Activated CD8-positive, alpha-beta T cell treated with anti-CD3 and anti-CD28 coated beads, Interleukin-2, amount 10 ng/mL, durations not matched to agents 7 days and 5 days (primary cell): Measurements from ENCODE around the gene ADM2. TPM values are rescaled to one million over a fixed set of nuclear protein-coding genes. Genes with fewer than 3 reads are reported as not detected.

Source experiments
- ATAC-seq: fragments of 150-1000 bp; cut with Tn5 transposase; one replicate; pipeline ENCODE4 v1.10.0; 2021; ENCODE audit warnings: moderate library complexity
- CTCF ChIA-PET: fragments of 350-600 bp; sonication (Branson Sonifier 250); formaldehyde crosslinking; loops from one replicate; lab custom pipeline; 2021; ENCODE audit warnings: antibody characterized with exemption; lab: Charles Lee
- POLR2A ChIA-PET: fragments of 350-600 bp; sonication (Branson Sonifier 250); formaldehyde crosslinking; loops from one replicate; lab custom pipeline; 2021; ENCODE audit warnings: antibody characterized with exemption; lab: Charles Lee
- DNase-seq: peaks from one replicate; pipeline ENCODE4 v3.0.0-alpha.2; 2020
- H3K27ac Mint-ChIP-seq: one replicate; pipeline ENCODE4 v1.8.0; 2021; ENCODE audit warnings: mild to moderate bottlenecking, mixed read lengths
- H3K27me3 Mint-ChIP-seq: one replicate; pipeline ENCODE4 v1.8.0; 2021; ENCODE audit warnings: low read depth, mixed read lengths
- H3K36me3 Mint-ChIP-seq: one replicate; pipeline ENCODE4 v1.8.0; 2021; ENCODE audit warnings: low read depth, mixed read lengths
- H3K4me1 Mint-ChIP-seq: one replicate; pipeline ENCODE4 v1.8.0; 2021; ENCODE audit warnings: low read depth, mixed read lengths
- H3K4me3 Mint-ChIP-seq: one replicate; pipeline ENCODE4 v1.8.0; 2021; ENCODE audit warnings: mild to moderate bottlenecking, mixed read lengths
- H3K9me3 Mint-ChIP-seq: one replicate; pipeline ENCODE4 v1.8.0; 2022; ENCODE audit warnings: mixed read lengths; ENCODE audit not compliant: insufficient read depth
- total RNA-seq, 2 experiments: library from RNA; stranded (reverse); gene quantifications; one replicate each; pipeline ENCODE4 v1.2.3, GENCODE V29; 2021

The ADM2 gene
- total RNA-seq, 2 experiments from 2014 or later, result 4.1 to 4.2 TPM

GRCh38 chr22:50461536-50461935 lies 19.8 kb upstream of the ADM2 start:
- ATAC-seq (no peak), DNase-seq (no peak)
- POLR2A ChIA-PET, result no interaction called here
- no peaks in the 10 kb centered on the region for H3K27me3 Mint-ChIP-seq
- CTCF ChIA-PET, result interaction anchor here (1.3 kb wide), 1 partner anchor 11 kb away, joined by 4 read pairs; no protein-coding TSS in a partner anchor
- no peak overlapping the region for H3K27ac Mint-ChIP-seq
- H3K4me3 Mint-ChIP-seq, result no peak overlapping the region
- no peaks in the 10 kb centered on the region for H3K9me3 Mint-ChIP-seq
- H3K36me3 Mint-ChIP-seq, result peaks cover 48% of the 10 kb centered on the region
- H3K4me1 Mint-ChIP-seq, result peaks cover 5% of the 10 kb centered on the region

GRCh38 chr22:50461979-50462540 lies 19.3 kb upstream of the ADM2 start:
- no peak for DNase-seq
- Mint-ChIP-seq H3K4me3 (no peak overlapping the region), H3K9me3 (no peaks in the 10 kb centered on the region), H3K36me3 (peaks cover 50% of the 10 kb centered on the region), H3K27ac (no peak overlapping the region), H3K4me1 (peaks cover 11% of the 10 kb centered on the region), H3K27me3 (no peaks in the 10 kb centered on the region)
- ATAC-seq, result no peak
- CTCF ChIA-PET, result no interaction called here
- POLR2A ChIA-PET, result no interaction called here

DNA sequence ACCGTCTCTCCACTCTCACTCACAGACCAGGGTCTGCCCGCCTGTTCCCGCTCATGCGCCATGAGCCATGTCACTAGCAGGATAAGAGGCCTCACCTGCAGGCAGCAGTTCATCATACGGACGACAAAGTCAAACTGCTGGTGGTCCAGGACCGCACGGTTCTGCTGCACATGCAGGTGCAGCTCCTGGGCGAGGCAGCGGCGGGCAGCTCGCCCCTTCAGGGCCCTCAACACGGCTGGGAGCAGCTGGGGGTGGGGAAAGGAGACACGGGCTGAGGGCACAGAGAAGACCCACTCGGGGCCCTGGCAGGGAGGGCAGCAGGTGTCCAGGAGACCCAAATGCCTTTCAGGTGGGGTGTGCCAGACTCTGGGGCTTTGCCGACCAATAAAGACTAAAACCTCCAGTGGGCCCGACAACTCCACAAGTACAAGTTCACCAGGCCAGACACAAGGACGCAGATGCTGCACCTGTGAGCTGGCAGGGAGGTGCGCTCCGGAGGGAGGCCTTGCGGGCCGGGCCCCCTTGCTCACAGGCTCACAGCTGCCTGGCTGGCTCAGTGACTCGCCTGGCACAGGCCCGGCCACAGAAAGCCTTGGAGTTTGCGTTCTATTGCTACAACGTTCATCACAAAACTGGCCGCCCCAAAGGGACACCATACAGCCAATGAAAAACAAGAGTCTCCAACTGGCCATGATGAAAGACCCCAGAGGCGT lies 18.0 kb upstream of the ADM2 start:
- H3K27me3 Mint-ChIP-seq, result no peaks in the 10 kb centered on the region
- no peaks in the 10 kb centered on the region for H3K9me3 Mint-ChIP-seq
- H3K4me3 Mint-ChIP-seq, result no peak overlapping the region
- DNase-seq, result no peak
- ChIA-PET POLR2A (interaction anchor here (1.5 kb wide), 1 partner anchor 63 kb away, joined by 3 read pairs; no protein-coding TSS in a partner anchor), CTCF (no interaction called here)
- H3K36me3 Mint-ChIP-seq, result peaks cover 47% of the 10 kb centered on the region
- ATAC-seq, result no peak
- H3K27ac Mint-ChIP-seq, result no peak overlapping the region
- peaks cover 23% of the 10 kb centered on the region for H3K4me1 Mint-ChIP-seq

- DNase-seq (no peak), ATAC-seq (no peak)
- ChIA-PET CTCF (no interaction called here), POLR2A (interaction anchor here (1.5 kb wide), 1 partner anchor 62 kb away, joined by 3 read pairs; no protein-coding TSS in a partner anchor)
- H3K4me3 Mint-ChIP-seq, result no peak overlapping the region
- no peak overlapping the region for H3K27ac Mint-ChIP-seq
- H3K4me1 Mint-ChIP-seq, result peaks cover 33% of the 10 kb centered on the region
- no peaks in the 10 kb centered on the region for H3K27me3 Mint-ChIP-seq
- peaks cover 45% of the 10 kb centered on the region for H3K36me3 Mint-ChIP-seq
- H3K9me3 Mint-ChIP-seq, result no peaks in the 10 kb centered on the region
Observed at GRCh38 chr22:50464451-50464850, 16.9 kb upstream of the ADM2 start.

- no peak for DNase-seq
- Mint-ChIP-seq H3K36me3 (peaks cover 42% of the 10 kb centered on the region), H3K4me3 (no peak overlapping the region), H3K27ac (no peak overlapping the region), H3K27me3 (no peaks in the 10 kb centered on the region), H3K4me1 (peaks cover 39% of the 10 kb centered on the region), H3K9me3 (no peaks in the 10 kb centered on the region)
- POLR2A ChIA-PET, result interaction anchor here (1.5 kb wide), 1 partner anchor 61 kb away, joined by 3 read pairs; no protein-coding TSS in a partner anchor
- CTCF ChIA-PET, result no interaction called here
- no peak for ATAC-seq
Observed at GRCh38 chr22:50465066-50465930, 16.0 kb upstream of the ADM2 start.

DNA sequence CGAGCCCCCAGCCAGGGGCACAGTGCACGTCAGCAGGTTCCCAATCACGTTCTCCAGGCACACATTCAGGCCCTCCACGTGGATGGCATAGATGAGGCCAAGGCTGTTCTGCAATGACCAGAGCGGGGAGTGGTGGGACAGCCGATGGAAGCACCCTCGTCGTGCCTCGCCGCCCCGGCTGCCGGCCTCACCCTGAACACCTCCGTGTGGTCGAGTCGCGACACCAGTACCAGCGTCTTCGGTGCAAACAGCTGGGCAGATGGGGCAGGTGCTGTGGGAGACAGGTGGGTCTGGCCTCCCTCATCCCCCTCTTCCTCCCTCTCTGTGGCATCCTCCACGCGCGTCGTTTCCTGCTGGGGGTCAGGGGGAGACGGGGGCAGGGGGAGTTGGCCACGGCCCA lies 14.0 kb upstream of the ADM2 start:
- Mint-ChIP-seq H3K36me3 (peaks cover 47% of the 10 kb centered on the region), H3K4me3 (peak overlapping the region; percentile 36), H3K27me3 (no peaks in the 10 kb centered on the region), H3K4me1 (peaks cover 59% of the 10 kb centered on the region), H3K9me3 (no peaks in the 10 kb centered on the region), H3K27ac (peak overlapping the region; percentile 82)
- ChIA-PET POLR2A (interaction anchor here (2.0 kb wide), 1 partner anchor 154 kb away, joined by 10 read pairs; no protein-coding TSS in a partner anchor), CTCF (interaction anchor here (1.7 to 5.1 kb wide), 2 partner anchors 31 to 58 kb away, joined by 4 to 37 read pairs; partner anchors contain the start of gene SCO2)
- ATAC-seq, result no peak
- no peak for DNase-seq

DNA sequence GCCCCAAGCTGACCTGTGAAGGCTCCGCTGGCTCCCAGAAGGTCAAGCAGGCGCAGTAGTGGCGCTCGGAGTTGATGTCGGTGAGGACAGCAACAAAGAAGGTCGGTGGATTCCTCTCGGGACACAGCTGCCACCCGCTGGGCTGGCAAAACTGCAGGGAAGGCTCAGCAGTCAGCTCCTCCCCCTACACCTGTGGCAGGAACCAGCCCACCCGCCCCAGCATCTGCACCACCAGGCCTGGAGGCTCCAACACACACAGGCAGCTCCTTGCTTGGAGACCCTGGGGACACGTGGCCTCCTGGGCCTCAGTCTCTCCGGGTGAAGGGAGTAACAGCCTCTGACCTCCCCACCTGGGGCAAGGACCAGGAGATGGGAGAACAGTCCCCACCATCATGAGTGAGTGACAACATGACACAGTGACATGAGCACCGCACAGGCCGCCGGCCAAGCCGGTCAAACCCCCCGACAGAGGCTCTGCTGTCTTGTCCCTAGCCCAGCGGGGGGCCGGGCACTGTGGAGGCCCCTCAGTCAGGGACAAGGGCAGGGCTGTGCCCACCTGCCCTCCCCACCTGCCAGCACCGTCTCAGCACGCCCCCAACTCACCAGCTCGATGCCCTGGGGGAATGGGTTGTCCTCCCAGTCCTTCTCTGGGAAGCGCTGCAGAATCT lies 13.4 kb upstream of the ADM2 start:
- ATAC-seq (no peak), DNase-seq (no peak)
- CTCF ChIA-PET, result interaction anchor here (1.0 to 5.1 kb wide), 5 partner anchors 10 to 153 kb away, joined by 3 to 37 read pairs (median 9); partner anchors contain the start of genes LMF2, NCAPH2 and SCO2
- peak overlapping the region; percentile 95 for H3K27ac Mint-ChIP-seq
- no peaks in the 10 kb centered on the region for H3K9me3 Mint-ChIP-seq
- peaks cover 48% of the 10 kb centered on the region for H3K36me3 Mint-ChIP-seq
- no peaks in the 10 kb centered on the region for H3K27me3 Mint-ChIP-seq
- POLR2A ChIA-PET, result interaction anchor here (1.3 to 2.0 kb wide), 2 partner anchors 25 to 153 kb away, joined by 3 to 10 read pairs; no protein-coding TSS in a partner anchor
- peaks cover 65% of the 10 kb centered on the region for H3K4me1 Mint-ChIP-seq
- peak overlapping the region; percentile 71 for H3K4me3 Mint-ChIP-seq

DNA sequence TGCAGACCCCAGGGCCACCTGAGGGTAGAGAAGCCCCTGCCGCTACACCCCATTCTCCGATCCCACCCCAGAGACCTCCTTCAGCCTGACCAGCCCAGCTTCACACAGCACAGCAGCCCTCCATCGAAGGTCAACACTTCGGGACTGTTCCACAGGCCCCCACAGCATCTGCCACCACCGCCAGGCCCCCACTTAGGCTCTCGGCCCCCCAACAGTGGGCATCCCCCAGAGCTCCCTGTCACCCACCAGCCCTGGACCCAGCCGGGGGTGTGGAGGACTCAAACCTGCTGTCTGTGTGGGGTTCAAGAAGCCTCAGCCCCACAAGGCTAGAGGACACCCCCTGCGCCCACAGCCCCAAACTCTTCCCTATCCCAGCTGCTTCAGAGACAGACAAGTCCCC lies 12.7 kb upstream of the ADM2 start:
- CTCF ChIA-PET, result interaction anchor here (0.9 to 5.1 kb wide), 5 partner anchors 10 to 152 kb away, joined by 3 to 37 read pairs (median 9); partner anchors contain the start of genes LMF2, NCAPH2 and SCO2
- Mint-ChIP-seq H3K4me3 (peak overlapping the region; percentile 71), H3K27me3 (no peaks in the 10 kb centered on the region), H3K27ac (peak overlapping the region; percentile 95), H3K36me3 (peaks cover 45% of the 10 kb centered on the region), H3K9me3 (no peaks in the 10 kb centered on the region), H3K4me1 (peaks cover 72% of the 10 kb centered on the region)
- ATAC-seq (no peak), DNase-seq (no peak)
- POLR2A ChIA-PET, result interaction anchor here (0.8 to 2.4 kb wide), 5 partner anchors 26 to 153 kb away, joined by 3 to 20 read pairs (median 8); partner anchors contain the start of genes LMF2, NCAPH2 and SCO2

- Mint-ChIP-seq H3K27ac (peak overlapping the region; percentile 95), H3K4me1 (peaks cover 76% of the 10 kb centered on the region), H3K4me3 (peak overlapping the region; percentile 71), H3K36me3 (peaks cover 49% of the 10 kb centered on the region), H3K27me3 (no peaks in the 10 kb centered on the region), H3K9me3 (no peaks in the 10 kb centered on the region)
- CTCF ChIA-PET, result interaction anchor here (0.9 to 5.1 kb wide), 16 partner anchors 16 to 229 kb away, joined by 3 to 37 read pairs (median 5); partner anchors contain the start of genes LMF2, NCAPH2 and SCO2
- ATAC-seq (peak; percentile 75), DNase-seq (peak; percentile 99)
- POLR2A ChIA-PET, result interaction anchor here (0.5 to 2.4 kb wide), 22 partner anchors 9 to 279 kb away, joined by 3 to 20 read pairs (median 4); partner anchors contain the start of genes LMF2, NCAPH2, SCO2 and TYMP
Observed at GRCh38 chr22:50469377-50470305, 11.7 kb upstream of the ADM2 start.

- Mint-ChIP-seq H3K4me3 (peak overlapping the region; percentile 71), H3K36me3 (peaks cover 45% of the 10 kb centered on the region), H3K27ac (peak overlapping the region; percentile 95), H3K4me1 (peaks cover 80% of the 10 kb centered on the region), H3K27me3 (no peaks in the 10 kb centered on the region), H3K9me3 (no peaks in the 10 kb centered on the region)
- ATAC-seq, result no peak
- DNase-seq, result peak; percentile 41
- CTCF ChIA-PET, result interaction anchor here (1.0 to 5.1 kb wide), 14 partner anchors 20 to 229 kb away, joined by 3 to 37 read pairs (median 5); partner anchors contain the start of genes HDAC10, LMF2, NCAPH2 and SCO2
- POLR2A ChIA-PET, result interaction anchor here (0.5 to 2.4 kb wide), 16 partner anchors 10 to 204 kb away, joined by 3 to 20 read pairs (median 4); partner anchors contain the start of genes LMF2, NCAPH2, SCO2 and TYMP
Observed at GRCh38 chr22:50470491-50470890, 10.9 kb upstream of the ADM2 start.
